Gastrocnemius medialis (tissue), 4 donors: ENCODE results near the gene SLC10A7. TPM values are rescaled to one million over a fixed set of nuclear protein-coding genes. Genes with fewer than 3 reads are reported as not detected.

Source experiments
- ATAC-seq, 2 donors: fragments of 150-250 bp; one replicate each; pipeline ENCODE4 v1.9.1; 2016
- DNase-seq, 2 donors: peaks; one replicate each; pipeline ENCODE4 v3.0.0-alpha.2; 2019
- H3K27ac ChIP-seq, 4 donors: fragments of 200-600 bp; sonication (generic); 1 replicate in 1 of 4; 2 replicates in 3 of 4; pipeline ENCODE4 v1.5.1; 2016 to 2018; ENCODE audit warnings: mild to moderate bottlenecking in 2 of 4, moderate library complexity in 1 of 4
- H3K27me3 ChIP-seq, 3 donors: fragments of 200-600 bp; sonication (generic) in 2 of 3; 1 replicate in 1 of 3; 2 replicates in 2 of 3; pipeline versions ENCODE4 v1.5.1 to v1.6.0; 2016 to 2019; ENCODE audit warnings: mild to moderate bottlenecking in 1 of 3, moderate library complexity in 1 of 3
- H3K36me3 ChIP-seq, 2 donors: fragments of 200-600 bp; sonication (generic) in 1 of 2; one replicate each; pipeline ENCODE4 v1.5.1; 2017 to 2018
- H3K4me1 ChIP-seq, 2 donors: fragments of 200-600 bp; sonication (generic) in 1 of 2; one replicate each; pipeline ENCODE4 v1.5.1; 2016 to 2017; ENCODE audit warnings: mild to moderate bottlenecking in 2 of 2
- H3K4me3 ChIP-seq, 4 donors: fragments of 200-600 bp; sonication (generic) in 3 of 4; 1 replicate in 1 of 4; 2 replicates in 3 of 4; pipeline ENCODE4 v1.5.1; 2016 to 2019; ENCODE audit warnings: mild to moderate bottlenecking in 2 of 4
- H3K9me3 ChIP-seq, 3 donors: fragments of 200-600 bp; sonication (generic) in 2 of 3; 1 replicate in 1 of 3; 2 replicates in 2 of 3; pipeline ENCODE4 v1.5.1; 2016 to 2019
- POLR2A ChIP-seq, 2 donors: fragments of 450-650 bp; IDR thresholded peaks; one replicate each; pipeline ENCODE4 v1.6.1; 2017; ENCODE audit warnings: antibody characterized with exemption in 2 of 2, mild to moderate bottlenecking in 2 of 2, moderate library complexity in 2 of 2
- in situ Hi-C, 4 donors: fragments of 200-750 bp; cut with MboI; loops; one replicate each; pipeline versions ENCODE4 v1.15.0 to v1.8.0; 2017; ENCODE audit warnings: low sequenced_read_pairs in 4 of 4
- intact Hi-C: fragments of 100-400 bp; cut with DNase I; formaldehyde crosslinking; loops from one replicate; pipeline ENCODE4 v1.15.1; 2023; ENCODE audit warnings: low total_unique reads
- total RNA-seq, 4 donors: library from RNA; depleted of rRNA; stranded (reverse); fragments of >200 nt; gene quantifications; one replicate each; pipeline versions ENCODE4 v1.1.0 to v1.2.3, GENCODE V29; 2016
- TF ChIP-seq, protein P1 (sequence below), 5 experiments: fragments of 450-650 bp in 3 of 5; fragments of 200-600 bp in 2 of 5; sonication (generic) in 2 of 5; IDR thresholded peaks in 4 of 5; conservative IDR thresholded peaks in 1 of 5; 1 replicate in 4 of 5; 2 replicates in 1 of 5; pipeline ENCODE4 v1.5.1; 2016 to 2019; ENCODE audit warnings: antibody characterized with exemption in 5 of 5, mild to moderate bottlenecking in 3 of 5, moderate library complexity in 3 of 5

The SLC10A7 gene
- total RNA-seq, 4 donors from 2014 or later = 2.1 to 6.0 (median 2.3) TPM

DNA sequence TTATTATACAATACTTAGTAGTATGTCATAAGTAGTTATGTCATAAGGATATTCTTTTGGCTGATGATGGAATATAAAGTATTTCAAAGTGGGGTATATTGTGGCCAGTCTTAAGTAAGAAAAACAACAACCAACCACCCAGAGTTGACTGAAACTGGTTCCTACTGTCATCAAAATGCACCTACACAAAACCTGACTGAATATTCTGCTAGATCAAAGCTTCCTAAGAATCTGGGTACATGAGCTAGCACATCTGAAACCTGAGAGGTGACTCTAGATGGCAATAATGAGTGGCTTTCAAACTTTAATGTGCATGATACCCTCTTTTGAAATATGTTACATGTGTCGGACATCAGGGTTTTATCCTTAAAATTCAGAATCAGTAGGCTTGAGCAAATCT is 247.0 kb downstream of the SLC10A7 start:
- H3K27me3 ChIP-seq = no peaks in the 10 kb centered on the region
- H3K9me3 ChIP-seq = no peaks in the 10 kb centered on the region
- intact Hi-C loops (no loop called here), in situ Hi-C loops (no loop called here)
- H3K4me3 ChIP-seq = no peak overlapping the region
- TF ChIP-seq POLR2A (IDR thresholded peaks at IDR 0.05) = no peak
- TF ChIP-seq, protein P1, sequence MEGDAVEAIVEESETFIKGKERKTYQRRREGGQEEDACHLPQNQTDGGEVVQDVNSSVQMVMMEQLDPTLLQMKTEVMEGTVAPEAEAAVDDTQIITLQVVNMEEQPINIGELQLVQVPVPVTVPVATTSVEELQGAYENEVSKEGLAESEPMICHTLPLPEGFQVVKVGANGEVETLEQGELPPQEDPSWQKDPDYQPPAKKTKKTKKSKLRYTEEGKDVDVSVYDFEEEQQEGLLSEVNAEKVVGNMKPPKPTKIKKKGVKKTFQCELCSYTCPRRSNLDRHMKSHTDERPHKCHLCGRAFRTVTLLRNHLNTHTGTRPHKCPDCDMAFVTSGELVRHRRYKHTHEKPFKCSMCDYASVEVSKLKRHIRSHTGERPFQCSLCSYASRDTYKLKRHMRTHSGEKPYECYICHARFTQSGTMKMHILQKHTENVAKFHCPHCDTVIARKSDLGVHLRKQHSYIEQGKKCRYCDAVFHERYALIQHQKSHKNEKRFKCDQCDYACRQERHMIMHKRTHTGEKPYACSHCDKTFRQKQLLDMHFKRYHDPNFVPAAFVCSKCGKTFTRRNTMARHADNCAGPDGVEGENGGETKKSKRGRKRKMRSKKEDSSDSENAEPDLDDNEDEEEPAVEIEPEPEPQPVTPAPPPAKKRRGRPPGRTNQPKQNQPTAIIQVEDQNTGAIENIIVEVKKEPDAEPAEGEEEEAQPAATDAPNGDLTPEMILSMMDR (IDR thresholded peaks at IDR 0.05 in 4 of 5, conservative IDR thresholded peaks at IDR 0.05 in 1 of 5) = no peak
- no peak overlapping the region for H3K27ac ChIP-seq
- H3K36me3 ChIP-seq = no peaks in the 10 kb centered on the region
- ATAC-seq (no peak), DNase-seq (no peak)
- peaks cover 0 to 8% of the 10 kb centered on the region in 2 donors for H3K4me1 ChIP-seq

DNA sequence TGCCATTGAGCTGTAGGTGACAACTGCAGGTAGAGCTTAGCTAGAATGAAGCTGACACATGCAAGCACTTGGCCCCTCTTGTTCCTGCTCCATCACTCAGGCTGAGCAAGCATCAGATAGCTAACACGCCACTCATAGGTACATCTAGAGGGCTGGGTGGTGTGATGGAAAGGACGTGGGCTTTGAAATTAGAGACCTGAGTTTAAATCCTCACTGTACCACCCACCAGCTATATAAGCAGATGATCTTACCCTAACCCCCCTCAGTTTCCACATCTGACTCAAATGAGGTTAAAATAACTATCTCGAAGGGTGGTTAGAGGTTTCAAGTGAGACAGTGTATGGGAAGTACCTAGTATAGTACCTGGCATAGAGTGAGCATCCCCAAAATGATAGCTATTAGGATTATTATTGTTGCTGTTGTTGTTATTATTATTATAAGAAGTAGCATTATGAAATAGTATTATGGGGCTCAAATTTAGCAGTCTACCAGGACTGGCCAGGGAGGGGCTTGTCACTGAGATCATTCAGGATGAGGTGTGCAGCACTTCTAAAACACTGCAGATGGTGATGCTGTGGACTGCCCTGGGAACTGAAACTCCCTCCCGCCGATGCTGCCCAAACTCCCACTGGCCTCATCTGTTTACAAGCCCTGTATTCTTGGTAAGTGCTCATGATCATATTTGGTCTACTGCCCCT is 248.4 kb downstream of the SLC10A7 start:
- DNase-seq (no peak), ATAC-seq (no peak)
- peaks cover 0 to 6% of the 10 kb centered on the region in 2 donors for H3K4me1 ChIP-seq
- no peaks in the 10 kb centered on the region for H3K36me3 ChIP-seq
- TF ChIP-seq, protein P1 (IDR thresholded peaks at IDR 0.05 in 4 of 5, conservative IDR thresholded peaks at IDR 0.05 in 1 of 5) = no peak
- no peak for TF ChIP-seq POLR2A (IDR thresholded peaks at IDR 0.05)
- H3K4me3 ChIP-seq = no peak overlapping the region
- H3K27ac ChIP-seq = no peak overlapping the region
- H3K27me3 ChIP-seq = no peaks in the 10 kb centered on the region
- intact Hi-C loops (no loop called here), in situ Hi-C loops (no loop called here)
- no peaks in the 10 kb centered on the region for H3K9me3 ChIP-seq

DNA sequence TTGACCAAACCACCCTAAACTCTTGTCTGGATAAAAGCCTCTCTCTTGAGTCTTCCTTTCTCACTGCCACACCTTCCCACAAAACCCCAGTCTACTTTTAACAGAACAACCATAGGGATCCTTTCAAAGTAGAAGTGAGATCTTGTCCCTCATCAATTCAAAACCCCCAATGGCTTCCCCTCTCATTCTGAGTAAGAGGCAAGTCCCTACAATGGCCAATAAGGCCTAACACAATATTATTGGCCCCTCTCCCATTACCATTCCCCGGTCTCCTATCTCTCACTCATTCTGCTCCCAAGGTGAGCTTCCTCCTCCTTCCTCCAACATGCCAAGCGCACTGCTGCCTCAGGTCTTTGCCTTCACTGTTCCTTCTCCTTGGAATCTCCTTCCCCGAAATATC is 250.3 kb downstream of the SLC10A7 start:
- DNase-seq = no peak

DNA sequence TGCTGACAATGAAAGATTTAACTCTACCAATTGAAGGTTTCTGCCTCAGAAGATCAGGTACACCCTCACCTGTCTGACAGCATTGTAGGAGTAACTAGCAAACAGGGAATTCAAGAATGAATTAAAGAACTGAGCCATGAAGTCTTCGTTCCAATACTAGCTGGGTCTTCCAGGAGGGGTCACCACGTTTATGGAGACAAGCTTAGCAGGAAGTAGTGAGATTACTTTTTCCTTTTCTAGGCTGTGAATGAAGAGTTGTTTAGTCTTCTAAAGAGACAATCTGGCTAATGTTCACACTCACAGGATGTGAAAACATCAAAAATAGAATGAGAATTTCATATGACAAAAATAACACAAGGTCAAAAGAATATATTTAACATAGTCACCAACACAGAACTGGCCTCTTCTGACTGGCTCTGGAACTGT is 252.5 kb downstream of the SLC10A7 start:
- DNase-seq = no peak
- in situ Hi-C loops = no loop called here
- intact Hi-C loops = no loop called here

More for the DNA sequence above, 250.3 kb downstream of the SLC10A7 start:
- Histone ChIP-seq H3K4me1 (peaks cover 2 to 6% of the 10 kb centered on the region in 2 donors), H3K27ac (no peak overlapping the region), H3K27me3 (no peaks in the 10 kb centered on the region), H3K4me3 (no peak overlapping the region), H3K36me3 (no peaks in the 10 kb centered on the region), H3K9me3 (no peaks in the 10 kb centered on the region)
- in situ Hi-C loops (no loop called here), intact Hi-C loops (no loop called here)
- ATAC-seq = no peak
- no peak for TF ChIP-seq POLR2A (IDR thresholded peaks at IDR 0.05)
- TF ChIP-seq, protein P1 (IDR thresholded peaks at IDR 0.05 in 4 of 5, conservative IDR thresholded peaks at IDR 0.05 in 1 of 5) = no peak

More for the DNA sequence above, 252.5 kb downstream of the SLC10A7 start:
- Histone ChIP-seq H3K4me1 (peaks cover 3 to 15% of the 10 kb centered on the region in 2 donors), H3K36me3 (no peaks in the 10 kb centered on the region), H3K4me3 (no peak overlapping the region), H3K27me3 (no peaks in the 10 kb centered on the region), H3K27ac (no peak overlapping the region), H3K9me3 (no peaks in the 10 kb centered on the region)
- no peak for TF ChIP-seq POLR2A (IDR thresholded peaks at IDR 0.05)
- TF ChIP-seq, protein P1 (IDR thresholded peaks at IDR 0.05 in 4 of 5, conservative IDR thresholded peaks at IDR 0.05 in 1 of 5) = no peak
- ATAC-seq = no peak
